Naive thymus-derived CD4-positive, alpha-beta T cell (primary cell): Measurements from ENCODE around the gene TNFRSF13B. TPM values are rescaled to one million over a fixed set of nuclear protein-coding genes. Genes with fewer than 3 reads are reported as not detected.
"Not testable (repeated sequence)": the region's sequence is repeated elsewhere in the genome, so short reads cannot be mapped to it uniquely, and the experiment has no call there.

ENCODE experiments used
- ATAC-seq: fragments of 150-1000 bp; cut with Tn5 transposase; 2 replicates; pipeline ENCODE4 v1.10.0; 2021; ENCODE audit warnings: mild to moderate bottlenecking, moderate library complexity
- CTCF ChIA-PET: fragments of 350-600 bp; sonication (Branson Sonifier 250); formaldehyde crosslinking; loops from one replicate; lab custom pipeline; 2021; ENCODE audit warnings: antibody characterized with exemption; lab: Charles Lee
- POLR2A ChIA-PET: fragments of 350-600 bp; sonication (Branson Sonifier 250); formaldehyde crosslinking; loops from one replicate; lab custom pipeline; 2021; ENCODE audit warnings: antibody characterized with exemption, inconsistent platforms; lab: Charles Lee
- DNase-seq, 9 donors: peaks; one replicate each; pipeline versions ENCODE4 v3.0.0 to v3.0.0-alpha.2; 2020 to 2022; ENCODE audit warnings: mixed read lengths in 1 of 9
- H3K27ac ChIP-seq: one replicate; pipeline ENCODE4 v1.7.0; 2013; ENCODE audit warnings: mild to moderate bottlenecking, low read depth, low read length, moderate library complexity
- H3K27me3 ChIP-seq, 2 donors: one replicate each; pipeline ENCODE4 v1.7.0; 2013; ENCODE audit warnings: low read length in 2 of 2, mild to moderate bottlenecking in 2 of 2, moderate library complexity in 2 of 2; ENCODE audit not compliant: control insufficient read depth in 2 of 2, insufficient read depth in 2 of 2
- H3K36me3 ChIP-seq, 3 experiments: 1 replicate in 2 of 3; 2 replicates in 1 of 3; pipeline ENCODE4 v1.7.0; 2013; ENCODE audit warnings: low read length in 3 of 3, mild to moderate bottlenecking in 3 of 3, moderate library complexity in 1 of 3; ENCODE audit not compliant: insufficient read depth in 3 of 3, control insufficient read depth in 2 of 3
- H3K4me1 ChIP-seq, 2 donors: one replicate each; pipeline ENCODE4 v1.7.0; 2013; ENCODE audit warnings: low read length in 2 of 2, mild to moderate bottlenecking in 2 of 2, moderate library complexity in 1 of 2; ENCODE audit not compliant: control insufficient read depth in 2 of 2, insufficient read depth in 2 of 2
- H3K4me3 ChIP-seq: 2 replicates; pipeline ENCODE4 v1.7.0; 2013; ENCODE audit warnings: mild to moderate bottlenecking, low read length
- H3K9me3 ChIP-seq, 3 experiments: 1 replicate in 2 of 3; 2 replicates in 1 of 3; pipeline ENCODE4 v1.7.0; 2013; ENCODE audit warnings: low read length in 3 of 3; ENCODE audit not compliant: control insufficient read depth in 2 of 3
- H3K27ac Mint-ChIP-seq, 9 donors: one replicate each; pipeline ENCODE4 v1.8.0; 2020 to 2022; ENCODE audit warnings: mixed read lengths in 9 of 9, mild to moderate bottlenecking in 8 of 9, moderate library complexity in 5 of 9, inconsistent platforms in 2 of 9
- H3K27me3 Mint-ChIP-seq, 5 donors: one replicate each; pipeline ENCODE4 v1.8.0; 2021 to 2022; ENCODE audit warnings: mixed read lengths in 5 of 5, mild to moderate bottlenecking in 1 of 5
- H3K36me3 Mint-ChIP-seq, 5 donors: one replicate each; pipeline ENCODE4 v1.8.0; 2020 to 2022; ENCODE audit warnings: mixed read lengths in 5 of 5, mild to moderate bottlenecking in 3 of 5, inconsistent platforms in 1 of 5
- H3K4me1 Mint-ChIP-seq, 7 donors: one replicate each; pipeline ENCODE4 v1.8.0; 2020 to 2022; ENCODE audit warnings: mixed read lengths in 7 of 7, mild to moderate bottlenecking in 3 of 7, inconsistent platforms in 1 of 7
- H3K4me3 Mint-ChIP-seq, 10 donors: one replicate each; pipeline ENCODE4 v1.8.0; 2020 to 2022; ENCODE audit warnings: mild to moderate bottlenecking in 10 of 10, mixed read lengths in 10 of 10, moderate library complexity in 6 of 10, inconsistent platforms in 2 of 10
- H3K9me3 Mint-ChIP-seq, 11 donors: one replicate each; pipeline ENCODE4 v1.8.0; 2020 to 2022; ENCODE audit warnings: mixed read lengths in 11 of 11, mild to moderate bottlenecking in 4 of 11, inconsistent platforms in 1 of 11, moderate library complexity in 1 of 11
- intact Hi-C, 2 donors: fragments of 100-400 bp; cut with micrococcal nuclease; formaldehyde crosslinking; loops; one replicate each; pipeline ENCODE4 v1.15.1; 2023
- polyA plus RNA-seq, 2 donors: library from polyadenylated mRNA; unstranded; fragments of 300-500 nt; fragmentation: Illumina TruSeq; gene quantifications; one replicate each; pipeline ENCODE4 v1.2.3, GENCODE V29; 2021
- total RNA-seq, 6 experiments: library from RNA in 5 of 6; stranded (reverse) in 5 of 6; gene quantifications; 1 replicate in 5 of 6; 2 replicates in 1 of 6; pipeline ENCODE4 v1.2.3 and lab custom pipeline; 2021 to 2026

The TNFRSF13B gene
- total and polyA plus RNA-seq, 7 experiments from 2014 or later = 0.21 to 2.4 (median 1.3) TPM; not detected in 3

DNA sequence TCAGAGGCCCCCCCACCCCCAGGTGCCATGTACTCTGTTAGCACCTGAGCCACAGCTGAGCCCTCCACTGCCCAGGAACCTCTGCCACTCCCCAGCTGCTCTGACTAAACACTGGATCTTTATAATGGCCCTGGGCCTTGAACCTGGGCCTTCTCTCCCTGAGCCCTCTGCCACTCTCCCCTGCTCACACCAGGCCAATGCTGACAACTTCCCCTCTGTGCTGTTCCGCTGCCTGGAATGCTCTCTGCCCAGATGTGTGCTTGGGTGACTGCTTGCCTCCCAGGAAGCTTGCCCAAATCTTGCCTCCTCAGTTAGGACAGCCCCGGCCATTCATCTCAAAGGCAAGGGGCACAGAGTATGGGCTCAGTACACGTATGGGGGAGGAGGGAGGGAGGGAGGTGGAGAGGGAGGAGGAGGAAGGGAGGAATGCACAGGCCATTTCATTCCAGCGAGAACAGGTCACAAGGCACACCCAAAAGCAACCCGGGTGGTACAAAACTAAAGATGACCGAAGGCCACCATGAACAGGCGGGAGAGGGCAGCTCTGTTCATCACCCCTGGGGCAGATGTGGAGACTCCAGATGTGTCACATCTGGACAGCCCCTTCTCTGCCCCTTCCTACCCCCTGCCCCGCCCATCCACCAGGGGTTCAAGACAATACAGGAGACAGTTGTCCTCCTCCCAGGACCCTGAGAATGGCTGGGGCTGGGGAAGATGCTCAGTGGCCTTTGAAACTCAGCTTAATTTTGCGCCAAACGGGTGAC lies 15.3 kb upstream of the TNFRSF13B start:
- no peak overlapping the region for H3K27ac ChIP-seq
- Mint-ChIP-seq H3K4me3 (no peak overlapping the region), H3K36me3 (no peaks in the 10 kb centered on the region), H3K27ac (peak overlapping the region in 1 of 9 donors; percentile 96), H3K27me3 (no peaks in the 10 kb centered on the region), H3K4me1 (peaks cover 24 to 41% (median 31%) of the 10 kb centered on the region in 7 donors), H3K9me3 (no peaks in the 10 kb centered on the region)
- ATAC-seq (no peak), DNase-seq (no peak)
- ChIA-PET CTCF (interaction anchor here (0.6 kb wide), 1 partner anchor 399 kb away, joined by 3 read pairs; no protein-coding TSS in a partner anchor), POLR2A (no interaction called here)
- peaks cover 34 to 36% of the 10 kb centered on the region in 2 donors for H3K4me1 ChIP-seq
- H3K36me3 ChIP-seq = no peaks in the 10 kb centered on the region
- H3K9me3 ChIP-seq = no peaks in the 10 kb centered on the region
- H3K4me3 ChIP-seq = no peak overlapping the region
- H3K27me3 ChIP-seq = no peaks in the 10 kb centered on the region
- intact Hi-C loops = no loop called here

DNA sequence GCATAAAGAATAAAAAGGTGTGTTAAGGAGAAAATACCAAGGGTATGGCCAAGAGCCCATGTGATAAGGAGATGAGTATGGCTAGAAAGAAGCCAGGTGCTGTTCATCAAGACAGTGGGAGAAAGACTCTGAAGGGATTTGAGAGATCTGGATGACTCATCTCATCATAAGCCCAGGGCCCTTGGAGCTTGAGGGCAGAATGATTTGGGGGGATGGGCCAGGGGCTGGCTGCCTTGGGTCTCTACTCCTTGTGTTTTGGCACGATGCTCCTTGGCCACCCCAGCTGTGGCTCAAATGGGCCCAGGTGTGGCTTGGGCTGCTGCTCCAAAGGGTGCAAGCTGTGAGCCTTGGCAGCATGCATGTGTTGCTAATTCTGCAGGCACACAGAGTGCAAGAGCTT lies 14.5 kb upstream of the TNFRSF13B start:
- ChIA-PET POLR2A (no interaction called here), CTCF (interaction anchor here (0.6 kb wide), 1 partner anchor 398 kb away, joined by 3 read pairs; no protein-coding TSS in a partner anchor)
- Histone ChIP-seq H3K4me1 (peaks cover 30 to 34% of the 10 kb centered on the region in 2 donors), H3K27ac (no peak overlapping the region), H3K4me3 (no peak overlapping the region), H3K36me3 (no peaks in the 10 kb centered on the region), H3K9me3 (no peaks in the 10 kb centered on the region), H3K27me3 (no peaks in the 10 kb centered on the region)
- Mint-ChIP-seq H3K4me1 (peaks cover 24 to 40% (median 31%) of the 10 kb centered on the region in 7 donors), H3K27me3 (no peaks in the 10 kb centered on the region), H3K4me3 (no peak overlapping the region), H3K36me3 (no peaks in the 10 kb centered on the region), H3K9me3 (no peaks in the 10 kb centered on the region), H3K27ac (no peak overlapping the region)
- intact Hi-C loops = no loop called here
- ATAC-seq (no peak), DNase-seq (no peak)

DNA sequence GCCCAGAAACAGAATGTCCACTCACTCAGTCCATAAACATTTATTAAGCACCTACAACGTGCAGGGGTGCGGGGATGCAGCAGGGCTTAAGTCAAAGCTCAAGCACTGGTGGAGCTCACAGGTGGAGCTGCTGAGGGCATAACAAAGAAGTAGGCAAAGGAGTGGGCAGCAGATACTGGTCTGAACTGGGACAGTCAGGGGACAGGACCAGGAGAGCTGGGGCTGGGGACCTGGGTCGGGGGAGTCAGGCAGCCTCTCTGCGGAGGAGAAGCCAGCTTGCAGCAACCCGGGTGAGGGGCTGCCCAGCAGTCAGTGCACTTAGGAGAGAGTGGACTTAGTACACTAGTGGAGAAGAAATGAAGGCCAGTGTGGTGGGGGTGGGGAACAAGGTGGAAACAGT lies 10.0 kb upstream of the TNFRSF13B start:
- Histone ChIP-seq H3K4me3 (no peak overlapping the region), H3K36me3 (no peaks in the 10 kb centered on the region), H3K27ac (no peak overlapping the region), H3K4me1 (no peaks in the 10 kb centered on the region), H3K9me3 (no peaks in the 10 kb centered on the region), H3K27me3 (no peaks in the 10 kb centered on the region)
- ChIA-PET CTCF (no interaction called here), POLR2A (no interaction called here)
- H3K4me3 Mint-ChIP-seq = no peak overlapping the region
- intact Hi-C loops = no loop called here
- H3K4me1 Mint-ChIP-seq = peaks cover 0 to 2% (median 0%) of the 10 kb centered on the region in 7 donors
- DNase-seq (peak in 1 of 9 donors; percentile 18), ATAC-seq (no peak)
- no peak overlapping the region for H3K27ac Mint-ChIP-seq
- H3K9me3 Mint-ChIP-seq = no peaks in the 10 kb centered on the region
- no peaks in the 10 kb centered on the region for H3K36me3 Mint-ChIP-seq
- no peaks in the 10 kb centered on the region for H3K27me3 Mint-ChIP-seq

DNA sequence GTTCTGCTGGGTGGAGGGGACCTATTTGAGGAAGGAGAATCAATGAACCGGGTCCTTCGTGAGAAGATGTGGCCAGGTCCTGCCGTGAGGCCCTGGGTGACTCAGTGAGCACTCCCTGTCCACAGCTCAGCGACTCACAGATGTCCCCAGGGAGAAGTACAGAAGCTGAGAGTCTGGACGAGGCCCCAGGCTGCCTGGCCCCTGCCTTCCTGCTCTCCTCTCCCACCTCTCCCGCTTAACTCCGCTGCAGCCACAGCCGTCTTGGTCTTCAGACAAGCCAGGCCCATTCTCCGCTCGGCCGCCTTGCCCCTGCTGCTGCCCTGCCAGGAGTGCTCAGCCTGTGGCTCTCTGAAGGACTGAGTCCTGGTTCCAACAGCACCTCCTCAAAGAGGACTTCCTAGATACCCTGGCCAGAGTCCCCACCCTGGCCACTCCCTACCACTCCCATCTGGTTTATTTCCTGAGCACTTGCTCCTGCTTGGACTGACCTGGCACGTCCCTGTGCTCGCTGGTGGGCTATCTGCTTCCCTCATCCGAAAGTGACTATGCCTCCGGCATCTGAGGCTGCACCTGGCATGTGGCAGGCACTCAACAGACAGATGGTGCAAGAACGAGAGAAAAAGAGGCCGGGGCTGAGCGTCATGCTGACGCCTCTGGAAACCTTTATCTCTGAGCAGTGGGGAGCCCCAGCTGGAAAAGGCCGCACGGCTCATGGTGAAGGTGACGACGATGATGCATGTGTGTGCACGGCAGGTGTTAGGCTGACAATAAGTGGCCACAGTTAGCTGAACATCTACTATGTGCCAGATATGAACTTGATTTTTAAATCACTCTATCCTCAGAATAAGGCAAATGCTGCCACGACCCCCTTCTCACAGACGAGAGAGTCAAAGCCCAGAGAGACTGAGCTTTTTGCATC lies 9.2 kb upstream of the TNFRSF13B start:
- Histone ChIP-seq H3K9me3 (no peaks in the 10 kb centered on the region), H3K4me3 (no peak overlapping the region), H3K36me3 (no peaks in the 10 kb centered on the region), H3K4me1 (no peaks in the 10 kb centered on the region), H3K27ac (no peak overlapping the region), H3K27me3 (no peaks in the 10 kb centered on the region)
- H3K27me3 Mint-ChIP-seq = peaks cover 0 to 2% (median 0%) of the 10 kb centered on the region in 5 donors
- no peak overlapping the region for H3K27ac Mint-ChIP-seq
- no peaks in the 10 kb centered on the region for H3K36me3 Mint-ChIP-seq
- H3K4me3 Mint-ChIP-seq = no peak overlapping the region
- DNase-seq = peak in 1 of 9 donors; percentile 9
- H3K4me1 Mint-ChIP-seq = peaks cover 0 to 8% (median 0%) of the 10 kb centered on the region in 7 donors
- peak; percentile 36 for ATAC-seq
- H3K9me3 Mint-ChIP-seq = no peaks in the 10 kb centered on the region
- intact Hi-C loops = no loop called here
- CTCF ChIA-PET = no interaction called here
- POLR2A ChIA-PET = no interaction called here

DNA sequence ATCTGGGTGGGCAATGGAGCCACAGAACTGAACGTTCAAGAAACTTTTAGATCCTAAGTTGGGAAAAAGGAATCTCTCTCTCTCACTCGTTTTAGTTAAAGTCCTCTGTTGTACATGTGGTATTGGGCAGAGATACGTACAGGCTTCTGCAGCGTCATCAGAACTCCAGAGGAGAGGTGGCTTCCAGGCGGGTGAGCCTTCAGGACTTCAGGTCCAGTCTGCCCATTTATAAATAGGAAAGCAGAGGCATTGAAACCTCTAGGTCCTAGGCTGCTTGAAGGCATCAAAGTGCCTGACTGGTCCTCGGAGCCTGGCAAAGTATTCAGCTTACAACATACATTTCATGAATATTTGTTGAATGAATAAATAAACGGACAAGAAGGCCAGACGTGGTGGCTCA lies 8.1 kb upstream of the TNFRSF13B start:
- ChIA-PET CTCF (no interaction called here), POLR2A (no interaction called here)
- no peaks in the 10 kb centered on the region for H3K27me3 ChIP-seq
- no peak overlapping the region for H3K27ac ChIP-seq
- no peak for DNase-seq
- Mint-ChIP-seq H3K27ac (no peak overlapping the region), H3K4me1 (peaks cover 0 to 18% (median 0%) of the 10 kb centered on the region in 7 donors), H3K36me3 (no peaks in the 10 kb centered on the region), H3K4me3 (no peak overlapping the region), H3K27me3 (peaks cover 0 to 7% (median 0%) of the 10 kb centered on the region in 5 donors), H3K9me3 (no peaks in the 10 kb centered on the region)
- no peaks in the 10 kb centered on the region for H3K4me1 ChIP-seq
- no peaks in the 10 kb centered on the region for H3K36me3 ChIP-seq
- no peaks in the 10 kb centered on the region for H3K9me3 ChIP-seq
- ATAC-seq = no peak
- no peak overlapping the region for H3K4me3 ChIP-seq
- intact Hi-C loops = no loop called here

DNA sequence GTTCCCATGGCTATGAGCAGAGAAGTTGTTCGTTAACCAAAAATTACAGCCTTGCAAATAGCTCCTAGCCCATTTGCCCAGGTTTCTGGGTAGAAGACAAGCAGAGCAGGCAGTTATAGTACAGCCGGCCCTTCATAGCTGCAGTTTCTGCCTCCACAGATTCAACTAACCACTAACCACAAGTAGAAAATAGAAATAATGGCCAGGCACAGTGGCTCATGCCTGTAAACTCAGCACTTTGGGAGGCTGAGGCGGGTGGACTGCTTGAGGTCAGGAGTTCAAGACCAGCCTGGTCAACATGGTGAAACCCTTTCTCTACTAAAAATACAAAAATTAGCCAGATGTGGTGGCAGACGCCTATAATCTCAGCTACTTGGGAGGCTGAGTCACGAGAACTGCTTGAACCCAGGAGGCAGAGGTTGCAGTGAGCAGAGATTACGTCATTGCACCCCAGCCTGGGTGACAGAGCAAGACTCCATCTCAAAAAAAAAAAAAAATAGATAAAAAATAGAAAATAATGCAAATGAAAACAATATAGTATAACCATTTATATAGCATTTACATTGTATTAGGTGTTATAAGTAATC lies 7.4 kb upstream of the TNFRSF13B start:
- CTCF ChIA-PET, ATAC-seq, H3K27ac Mint-ChIP-seq, H3K36me3 ChIP-seq, H3K9me3 Mint-ChIP-seq, H3K9me3 ChIP-seq, intact Hi-C loops, H3K27ac ChIP-seq, H3K36me3 Mint-ChIP-seq, H3K27me3 ChIP-seq, H3K4me3 Mint-ChIP-seq, H3K4me1 ChIP-seq, H3K4me3 ChIP-seq, POLR2A ChIA-PET, H3K27me3 Mint-ChIP-seq: not testable (repeated sequence)
- peak in 1 of 9 donors; percentile 2 for DNase-seq
- H3K4me1 Mint-ChIP-seq = peaks cover 0 to 19% (median 0%) of the 10 kb centered on the region in 7 donors
